Astrocyte (in vitro differentiated cells and primary cell): ENCODE data around the gene MDM2.

Source experiments
- EZH2 ChIP-seq: IDR thresholded peaks from 2 replicates; pipeline ENCODE4 v1.6.1; 2012; ENCODE audit warnings: mild to moderate bottlenecking, low read length, inconsistent platforms; ENCODE audit not compliant: insufficient read depth
- TF ChIP-seq, protein P1 (sequence below): IDR thresholded peaks from 2 replicates; pipeline ENCODE4 v1.5.1; 2011; ENCODE audit warnings: low read depth, mild to moderate bottlenecking, inconsistent platforms, low read length, moderate library complexity; ENCODE audit not compliant: insufficient read depth

DNA sequence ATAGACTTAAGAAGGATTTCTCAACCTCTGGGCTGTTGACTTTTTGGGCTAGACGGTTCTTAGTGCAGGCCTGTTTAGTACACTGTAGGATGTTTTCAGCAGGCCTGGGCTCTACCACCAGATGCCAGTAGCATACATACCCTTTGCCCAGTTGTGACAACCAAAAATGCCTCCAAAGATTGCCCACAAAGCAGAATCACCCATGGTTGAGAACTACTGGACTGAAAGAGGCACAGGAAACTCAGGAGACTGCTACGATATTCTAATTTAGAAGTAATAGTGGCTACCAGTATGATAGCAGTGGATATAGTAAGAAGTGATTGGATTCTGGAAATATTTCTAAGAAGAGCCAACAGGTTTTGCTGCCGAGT is 46.5 kb upstream of the MDM2 start:
- TF ChIP-seq, protein P1, sequence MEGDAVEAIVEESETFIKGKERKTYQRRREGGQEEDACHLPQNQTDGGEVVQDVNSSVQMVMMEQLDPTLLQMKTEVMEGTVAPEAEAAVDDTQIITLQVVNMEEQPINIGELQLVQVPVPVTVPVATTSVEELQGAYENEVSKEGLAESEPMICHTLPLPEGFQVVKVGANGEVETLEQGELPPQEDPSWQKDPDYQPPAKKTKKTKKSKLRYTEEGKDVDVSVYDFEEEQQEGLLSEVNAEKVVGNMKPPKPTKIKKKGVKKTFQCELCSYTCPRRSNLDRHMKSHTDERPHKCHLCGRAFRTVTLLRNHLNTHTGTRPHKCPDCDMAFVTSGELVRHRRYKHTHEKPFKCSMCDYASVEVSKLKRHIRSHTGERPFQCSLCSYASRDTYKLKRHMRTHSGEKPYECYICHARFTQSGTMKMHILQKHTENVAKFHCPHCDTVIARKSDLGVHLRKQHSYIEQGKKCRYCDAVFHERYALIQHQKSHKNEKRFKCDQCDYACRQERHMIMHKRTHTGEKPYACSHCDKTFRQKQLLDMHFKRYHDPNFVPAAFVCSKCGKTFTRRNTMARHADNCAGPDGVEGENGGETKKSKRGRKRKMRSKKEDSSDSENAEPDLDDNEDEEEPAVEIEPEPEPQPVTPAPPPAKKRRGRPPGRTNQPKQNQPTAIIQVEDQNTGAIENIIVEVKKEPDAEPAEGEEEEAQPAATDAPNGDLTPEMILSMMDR: no peak
- TF ChIP-seq EZH2: no peak
